ENCODE data around the gene EDRF1. TPM values are rescaled to one million over a fixed set of nuclear protein-coding genes. Genes with fewer than 3 reads are reported as not detected.

The EDRF1 gene
- total and polyA plus RNA-seq, 2 of the 8 experiments (the other 6 are each of a cell fraction or from before 2014, with no cell fraction given), result 19.9 to 37.8 TPM

DNA sequence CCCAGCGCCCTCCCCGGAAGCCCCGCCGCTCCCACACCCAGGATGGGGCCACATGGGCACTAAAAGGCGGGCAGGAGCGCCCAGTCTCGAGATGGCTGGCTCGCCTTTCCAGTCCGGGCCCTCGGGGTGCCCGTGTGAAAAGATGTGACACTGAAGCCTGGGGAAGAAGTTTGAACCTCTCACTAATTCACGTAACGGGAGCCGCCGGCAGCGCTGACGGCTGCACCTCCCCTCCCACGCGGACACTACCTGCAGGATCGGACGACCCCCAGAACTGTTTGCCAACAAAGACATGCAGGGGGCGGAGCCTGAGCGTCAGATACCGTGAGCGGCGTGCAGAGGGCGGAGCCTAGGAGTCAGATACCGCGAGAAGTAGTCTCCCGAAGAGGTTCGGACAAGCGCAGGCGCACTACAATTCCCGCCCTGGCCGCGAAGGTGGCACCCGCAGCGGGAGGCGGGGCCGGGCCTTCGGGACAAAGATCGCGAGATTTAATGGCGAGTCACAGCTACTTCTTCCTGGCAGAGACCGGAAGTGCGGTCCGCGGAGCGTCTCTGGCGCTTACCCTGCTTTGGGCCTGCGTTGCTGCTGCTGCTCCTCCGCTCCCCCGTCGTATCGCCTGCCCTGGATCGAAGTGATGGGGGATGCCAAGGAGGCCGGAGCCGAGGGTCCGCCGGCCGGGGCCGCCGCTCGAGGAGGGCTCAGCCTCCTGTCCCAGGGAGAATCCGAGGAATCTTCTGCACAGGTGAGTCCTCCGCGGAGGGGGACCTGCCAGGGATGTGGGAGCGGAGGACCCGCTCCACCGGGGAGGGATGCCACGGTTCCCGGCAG is at the start of gene EDRF1 (continued):
- TF ChIP-seq, protein P1, sequence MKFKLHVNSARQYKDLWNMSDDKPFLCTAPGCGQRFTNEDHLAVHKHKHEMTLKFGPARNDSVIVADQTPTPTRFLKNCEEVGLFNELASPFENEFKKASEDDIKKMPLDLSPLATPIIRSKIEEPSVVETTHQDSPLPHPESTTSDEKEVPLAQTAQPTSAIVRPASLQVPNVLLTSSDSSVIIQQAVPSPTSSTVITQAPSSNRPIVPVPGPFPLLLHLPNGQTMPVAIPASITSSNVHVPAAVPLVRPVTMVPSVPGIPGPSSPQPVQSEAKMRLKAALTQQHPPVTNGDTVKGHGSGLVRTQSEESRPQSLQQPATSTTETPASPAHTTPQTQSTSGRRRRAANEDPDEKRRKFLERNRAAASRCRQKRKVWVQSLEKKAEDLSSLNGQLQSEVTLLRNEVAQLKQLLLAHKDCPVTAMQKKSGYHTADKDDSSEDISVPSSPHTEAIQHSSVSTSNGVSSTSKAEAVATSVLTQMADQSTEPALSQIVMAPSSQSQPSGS (IDR thresholded peaks at IDR 0.05; ENCODE audit: low read length), result 0 out of 2 replicates have a peak, but pooled peaks have one; percentile 53
- TF ChIP-seq TAF7 (optimal IDR thresholded peaks at IDR 0.05; ENCODE audit: borderline replicate concordance, low read depth, low read length) (peak; percentile 70), POU5F1 (IDR thresholded peaks at IDR 0.05; ENCODE audit: low read depth, low read length) (no peak), RBBP5 (IDR thresholded peaks at IDR 0.05; ENCODE audit: borderline replicate concordance, low read depth, low read length) (no peak), BCL11A (IDR thresholded peaks at IDR 0.05; ENCODE audit: low read depth in 2 of 2, low read length in 2 of 2) (no peak), BRCA1 (IDR thresholded peaks at IDR 0.05; ENCODE audit: low read depth, low read length) (peak; percentile 90), SIX5 (IDR thresholded peaks at IDR 0.05; ENCODE audit: low read depth, low read length) (no peak), ZNF274 (IDR thresholded peaks at IDR 0.05; ENCODE audit: borderline replicate concordance, extremely low read depth, low read length) (no peak), CTBP2 (IDR thresholded peaks at IDR 0.05; ENCODE audit: borderline replicate concordance, insufficient read depth, insufficient read length, low read length) (no peak)
- TF ChIP-seq, protein P2, sequence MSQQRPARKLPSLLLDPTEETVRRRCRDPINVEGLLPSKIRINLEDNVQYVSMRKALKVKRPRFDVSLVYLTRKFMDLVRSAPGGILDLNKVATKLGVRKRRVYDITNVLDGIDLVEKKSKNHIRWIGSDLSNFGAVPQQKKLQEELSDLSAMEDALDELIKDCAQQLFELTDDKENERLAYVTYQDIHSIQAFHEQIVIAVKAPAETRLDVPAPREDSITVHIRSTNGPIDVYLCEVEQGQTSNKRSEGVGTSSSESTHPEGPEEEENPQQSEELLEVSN (IDR thresholded peaks at IDR 0.05), result peak; percentile 97
